HCT116 (cell line): ENCODE data around the gene ZBTB16. TPM values are rescaled to one million over a fixed set of nuclear protein-coding genes. Genes with fewer than 3 reads are reported as not detected.

Experiments used
- ATAC-seq: fragments of 200-7000 bp; cut with Tn5 transposase; 2 replicates; pipeline ENCODE4 v1.9.1; 2020; ENCODE audit warnings: mild to moderate bottlenecking, moderate library complexity
- BruUV-seq: library from RNA; stranded (reverse); fragments of 400-500 nt; replicated peaks from 2 replicates; lab custom pipeline; 2021; lab: Mats Ljungman, UMichigan
- CTCF ChIA-PET: fragments of 300-600 bp; sonication (Branson Sonifier 250); formaldehyde crosslinking; loops from one replicate; lab custom pipeline; 2021; ENCODE audit warnings: antibody characterized with exemption; lab: Charles Lee
- POLR2A ChIA-PET: fragments of 300-600, 350-600 bp; sonication (Branson Sonifier 250); formaldehyde crosslinking; loops from one replicate; lab custom pipeline; 2021; ENCODE audit warnings: antibody characterized with exemption; lab: Charles Lee
- RAD21 ChIA-PET, 2 experiments: fragments of 300-600 bp; sonication (Branson Sonifier 250); formaldehyde crosslinking; loops; one replicate each; lab custom pipeline; 2023; ENCODE audit warnings: low total read pairs in 2 of 2; ENCODE audit not compliant: uncharacterized antibody in 2 of 2, unreplicated experiment in 2 of 2, low non-redundant PET in 1 of 2; lab: Charles Lee
- DNase-seq: peaks from one replicate; pipeline ENCODE4 v3.0.0-alpha.2; 2010; ENCODE audit warnings: low read depth, low spot score
- H2AFZ ChIP-seq: fragments of 200-600 bp; shearing (Covaris generic), sonication (generic); 2 replicates; pipeline ENCODE4 v1.6.1; 2017; ENCODE audit warnings: low read depth, mixed run types, mixed read lengths, antibody characterized with exemption, low read length; ENCODE audit not compliant: poor library complexity, severe bottlenecking
- H3K27ac ChIP-seq: 2 replicates; pipeline ENCODE4 v1.5.1; 2012; ENCODE audit warnings: low read depth, low read length
- H3K27me3 ChIP-seq: fragments of 200-600 bp; sonication (generic); 2 replicates; pipeline ENCODE4 v1.6.1; 2016; ENCODE audit warnings: mixed run types, low read length, mixed read lengths; ENCODE audit not compliant: insufficient read depth
- H3K36me3 ChIP-seq, 2 experiments: fragments of 200-500 bp in 1 of 2; fragments of 200-600 bp in 1 of 2; sonication (Bioruptor generic) in 1 of 2; sonication (generic) in 1 of 2; 2 replicates each; pipeline versions ENCODE4 v1.5.1 to v1.6.1; 2014 to 2016; ENCODE audit warnings: low read length in 2 of 2, inconsistent platforms in 1 of 2, mixed read lengths in 1 of 2, mixed run types in 1 of 2; ENCODE audit not compliant: insufficient read depth in 2 of 2, control insufficient read depth in 1 of 2
- H3K4me1 ChIP-seq, 2 experiments: fragments of 200-600 bp in 1 of 2; sonication (generic) in 1 of 2; 2 replicates each; pipeline versions ENCODE4 v1.5.1 to v1.6.1; 2012 to 2017; ENCODE audit warnings: low read length in 2 of 2, inconsistent platforms in 1 of 2, mild to moderate bottlenecking in 1 of 2, mixed read lengths in 1 of 2, mixed run types in 1 of 2, moderate library complexity in 1 of 2; ENCODE audit not compliant: insufficient read depth in 2 of 2, control insufficient read depth in 1 of 2
- H3K4me2 ChIP-seq: fragments of 200-600 bp; sonication (generic); 2 replicates; pipeline ENCODE4 v1.6.1; 2017; ENCODE audit warnings: mixed run types, low read length, mixed read lengths
- H3K4me3 ChIP-seq, 2 experiments: fragments of 200-600 bp in 1 of 2; sonication (generic) in 1 of 2; replicated peaks in 1 of 2; 2 replicates each; pipeline ENCODE4 v1.5.1; 2011 to 2016; ENCODE audit warnings: low read length in 2 of 2, control low read depth in 1 of 2, low read depth in 1 of 2, mild to moderate bottlenecking in 1 of 2, mixed read lengths in 1 of 2, mixed run types in 1 of 2
- H3K79me2 ChIP-seq: fragments of 200-600 bp; sonication (generic); 2 replicates; pipeline ENCODE4 v1.6.1; 2017; ENCODE audit warnings: mild to moderate bottlenecking, mixed run types, low read length, moderate library complexity, mixed read lengths; ENCODE audit not compliant: insufficient read depth
- H3K9ac ChIP-seq: fragments of 200-600 bp; sonication (generic); 2 replicates; pipeline ENCODE4 v1.6.1; 2016; ENCODE audit warnings: low read length, mixed read lengths
- H3K9me2 ChIP-seq: fragments of 200-600 bp; sonication (generic), shearing (Covaris generic); 2 replicates; pipeline ENCODE4 v1.6.1; 2017; ENCODE audit warnings: mixed run types, mild to moderate bottlenecking, moderate library complexity; ENCODE audit not compliant: insufficient read depth
- H3K9me3 ChIP-seq, 2 experiments: fragments of 200-500 bp in 1 of 2; fragments of 200-600 bp in 1 of 2; sonication (Bioruptor generic) in 1 of 2; sonication (generic) in 1 of 2; 2 replicates each; pipeline ENCODE4 v1.6.1; 2014 to 2017; ENCODE audit warnings: low read length in 2 of 2, mixed read lengths in 2 of 2, inconsistent platforms in 1 of 2, low read depth in 1 of 2, mild to moderate bottlenecking in 1 of 2, mixed run types in 1 of 2, moderate library complexity in 1 of 2; ENCODE audit not compliant: control insufficient read depth in 1 of 2, insufficient read depth in 1 of 2
- H4K20me1 ChIP-seq: fragments of 200-600 bp; sonication (generic), shearing (Covaris generic); 2 replicates; pipeline ENCODE4 v1.6.1; 2017; ENCODE audit warnings: mixed run types, mild to moderate bottlenecking, moderate library complexity; ENCODE audit not compliant: insufficient read depth
- CBX3 ChIP-seq: IDR thresholded peaks from 2 replicates; pipeline ENCODE4 v1.6.1; 2012; ENCODE audit warnings: low read depth
- EGR1 ChIP-seq: IDR thresholded peaks from 2 replicates; pipeline ENCODE4 v1.6.1; 2012; ENCODE audit warnings: low read depth
- SP1 ChIP-seq: IDR thresholded peaks from 2 replicates; pipeline ENCODE4 v1.6.1; 2012; ENCODE audit warnings: low read depth
- ZBTB33 ChIP-seq: IDR thresholded peaks from 2 replicates; pipeline ENCODE4 v1.6.1; 2011; ENCODE audit warnings: mild to moderate bottlenecking, low read length, moderate library complexity; ENCODE audit not compliant: insufficient replicate concordance; ENCODE audit errors: extremely low read depth
- ZFX ChIP-seq: fragments of 450-650 bp; IDR thresholded peaks from 2 replicates; pipeline ENCODE4 v1.6.1; 2017
- ZNF274 ChIP-seq: fragments of 200-500 bp; sonication (Bioruptor generic); IDR thresholded peaks from 2 replicates; pipeline ENCODE4 v1.6.1; 2014; ENCODE audit warnings: mild to moderate bottlenecking, low read depth, low read length, inconsistent platforms
- intact Hi-C: fragments of 100-400 bp; cut with micrococcal nuclease; formaldehyde crosslinking; loops from 2 replicates; pipeline ENCODE4 v1.10.0; 2022
- total RNA-seq: library from RNA; stranded (reverse); gene quantifications from one replicate; pipeline ENCODE4 v1.2.1, GENCODE V29; 2021; ENCODE audit not compliant: unreplicated experiment

The ZBTB16 gene
- total RNA-seq, 1 experiment from 2014 or later: 0.30 TPM

- BruUV-seq: no TSS peak
- H3K27me3 ChIP-seq: peaks cover 24% of the 10 kb centered on the region; the same call in 1 of the 2 replicates
- no peaks in the 10 kb centered on the region for H3K9me2 ChIP-seq
- H3K36me3 ChIP-seq: no peaks in the 10 kb centered on the region
- DNase-seq (no peak), ATAC-seq (no peak)
- POLR2A ChIA-PET: no interaction called here
- no peak overlapping the region for H3K4me3 ChIP-seq
- intact Hi-C loops: no loop called here
- no peak overlapping the region for H2AFZ ChIP-seq
- H3K9ac ChIP-seq: no peak overlapping the region
- no peak overlapping the region for H3K27ac ChIP-seq
- no peaks in the 10 kb centered on the region for H3K4me1 ChIP-seq
- no peaks in the 10 kb centered on the region for H3K9me3 ChIP-seq
- TF ChIP-seq ZBTB33 (no peak), SP1 (no peak), EGR1 (no peak), ZFX (no peak), CBX3 (no peak), ZNF274 (no peak)
- RAD21 ChIA-PET: no interaction called here
- CTCF ChIA-PET: no interaction called here
- H3K4me2 ChIP-seq: no peak overlapping the region
- H4K20me1 ChIP-seq: no peaks in the 10 kb centered on the region
- no peaks in the 10 kb centered on the region for H3K79me2 ChIP-seq
These were observed 187.0 kb downstream of the ZBTB16 start for GRCh38 chr11:114246321-114247069.
